SIG-M5 treated with dmso at 0.1 percent for 504 hours (cell line): Measurements from ENCODE around the gene GNG7.
"Not testable (repeated sequence)": the region's sequence is repeated elsewhere in the genome, so short reads cannot be mapped to it uniquely, and the experiment has no call there.

Experiments
- DNase-seq: peaks from one replicate; lab custom pipeline; 2025; ENCODE audit not compliant: unreplicated experiment; lab: John Stamatoyannopoulos, UW

Gene GNG7

DNA sequence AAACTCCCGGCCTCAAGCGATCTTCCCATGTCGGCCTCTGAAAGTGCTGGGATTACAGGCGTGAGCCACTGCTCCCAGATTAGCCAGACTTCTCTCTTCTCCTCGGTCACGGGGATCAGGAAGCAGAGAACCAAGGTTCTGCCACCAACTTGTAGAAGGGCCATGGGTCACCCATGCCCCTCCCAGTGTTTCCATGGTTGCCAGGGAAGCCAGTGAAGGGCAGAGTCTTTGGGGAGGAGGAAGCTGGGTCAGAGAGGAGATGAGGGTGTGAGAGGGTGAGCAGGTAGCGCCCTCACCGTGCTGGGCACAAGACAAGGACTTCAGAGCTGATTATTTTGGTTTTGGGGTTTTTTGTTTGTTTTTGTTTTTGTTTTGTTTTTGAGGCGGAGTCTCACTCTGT lies 77.1 kb downstream of the GNG7 start:
- no peak for DNase-seq

DNA sequence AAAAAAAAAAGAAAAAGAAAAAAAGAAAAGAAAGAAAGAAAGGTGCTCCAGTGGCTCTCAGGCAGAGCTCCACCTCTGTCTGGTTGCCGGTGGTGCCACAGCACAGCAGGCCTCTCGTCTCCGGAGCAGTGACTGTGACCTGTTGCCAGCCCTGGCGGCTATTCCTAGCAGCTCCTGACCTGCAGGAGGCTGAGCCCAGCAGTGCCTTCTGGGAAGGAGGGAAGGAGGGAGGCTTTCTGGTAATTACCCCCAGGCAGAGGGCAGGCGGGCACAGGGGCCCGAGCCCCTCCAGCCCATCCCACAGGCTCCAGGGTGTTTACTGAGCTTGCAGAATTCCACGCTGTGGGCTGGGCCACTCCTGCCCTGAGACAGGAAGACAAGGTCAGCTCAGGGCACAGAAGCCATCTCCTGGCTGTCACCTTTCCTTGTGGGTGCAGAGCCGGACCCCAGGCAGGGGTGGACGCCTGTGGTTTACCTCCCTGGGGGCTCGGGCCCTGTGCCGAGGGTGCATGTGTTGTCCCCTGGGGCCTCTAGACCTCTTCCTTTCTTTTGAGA lies 77.9 kb downstream of the GNG7 start:
- DNase-seq, result no peak

- no peak for DNase-seq
These were observed 78.7 kb downstream of the GNG7 start for GRCh38 chr19:2623798-2624197.

GRCh38 chr19:2622371-2622961 lies 80.0 kb downstream of the GNG7 start:
- DNase-seq, result not testable (repeated sequence)

DNA sequence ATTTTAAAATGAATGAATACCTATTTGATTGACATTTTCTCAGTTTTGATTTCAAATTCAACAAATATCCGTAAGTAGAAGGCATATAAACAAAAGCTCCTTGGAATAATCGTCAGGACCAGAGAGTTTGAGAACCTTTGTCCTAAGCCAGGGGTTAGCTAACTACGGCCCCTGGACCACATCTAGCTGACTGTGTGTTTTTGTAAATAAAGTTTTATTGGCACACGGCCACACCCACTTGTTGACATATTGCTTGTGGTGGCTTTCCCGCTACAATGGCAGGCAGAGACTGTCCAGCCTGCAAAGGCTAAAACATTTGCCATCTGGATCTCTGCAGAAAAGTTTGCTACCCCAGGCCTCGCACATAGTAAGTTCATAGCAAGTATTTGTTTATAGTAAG lies 83.4 kb downstream of the GNG7 start:
- no peak for DNase-seq

- peak; percentile 81 for DNase-seq
These were observed 83.9 kb downstream of the GNG7 start for GRCh38 chr19:2618611-2619010.

DNA sequence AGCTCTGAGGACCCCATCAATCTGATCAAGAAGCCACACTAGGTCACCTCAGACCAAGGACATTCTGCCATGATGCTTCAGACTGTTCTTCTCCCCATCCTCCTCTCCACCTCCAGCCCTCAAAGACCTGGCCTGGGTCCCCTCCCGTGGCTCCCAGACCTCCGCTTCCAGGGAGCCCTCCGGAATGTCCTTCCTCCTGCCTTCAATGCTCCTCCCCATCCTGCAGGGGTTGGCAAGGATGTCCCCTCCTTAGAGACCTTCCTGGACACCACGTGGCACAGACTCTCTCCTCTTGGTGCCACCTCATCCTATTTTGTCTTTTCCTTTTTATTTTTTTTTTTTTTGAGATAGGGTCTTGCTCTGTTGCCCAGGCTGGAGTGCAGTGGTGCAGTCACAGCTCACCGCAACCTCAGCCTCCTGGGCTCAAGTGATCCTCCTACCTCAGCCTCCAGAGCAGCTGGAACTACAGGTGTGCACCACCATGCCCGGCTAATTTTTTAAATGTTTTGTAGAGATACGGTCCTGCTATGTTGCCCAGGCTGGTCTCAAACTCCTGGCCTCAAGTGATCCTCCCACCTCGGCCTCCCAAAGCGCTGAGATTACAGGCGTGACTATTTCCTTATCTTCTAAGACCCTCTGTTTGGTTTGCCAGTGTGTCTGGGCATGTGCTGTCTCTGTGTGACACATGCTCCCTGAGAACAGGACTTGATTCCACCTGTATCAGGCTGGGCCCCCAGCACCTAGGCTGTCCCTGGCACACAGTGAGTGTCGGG lies 84.9 kb downstream of the GNG7 start:
- no peak for DNase-seq

GRCh38 chr19:2616741-2617392 lies 85.6 kb downstream of the GNG7 start:
- DNase-seq, result peak; percentile 65

- no peak for DNase-seq
These were observed 86.7 kb downstream of the GNG7 start for GRCh38 chr19:2615782-2616181.

- DNase-seq, result no peak
These were observed 88.8 kb downstream of the GNG7 start for GRCh38 chr19:2613507-2614295.

DNA sequence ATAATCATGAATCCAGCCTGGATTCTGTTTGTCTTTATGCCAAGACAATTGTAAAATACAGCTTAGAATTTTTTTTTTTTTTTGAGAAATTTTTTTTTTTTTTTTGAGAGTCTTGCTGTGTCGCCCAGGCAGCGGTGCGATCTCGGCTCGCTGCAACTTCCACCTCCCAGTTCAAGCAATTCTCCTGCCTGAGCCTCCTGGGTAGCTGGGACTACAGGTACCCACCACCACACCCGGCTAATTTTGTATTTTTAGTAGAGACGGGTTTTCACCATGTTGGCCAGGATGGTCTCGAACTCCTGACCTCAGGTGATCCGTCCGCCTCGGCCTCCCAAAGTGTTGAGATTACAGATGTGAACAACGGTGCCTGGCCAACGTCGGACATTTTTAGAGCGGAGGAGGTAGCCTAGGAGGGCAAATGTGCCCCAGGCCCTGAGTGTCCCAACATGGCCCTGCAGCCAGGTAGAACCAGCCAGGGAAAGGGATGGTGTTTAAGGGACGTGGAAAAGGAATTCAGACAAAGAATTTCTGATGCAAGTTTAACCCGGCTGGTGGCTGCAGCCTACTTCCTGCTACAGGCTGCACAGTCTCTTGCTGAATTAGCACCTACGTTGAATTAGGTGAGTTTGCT lies 89.8 kb downstream of the GNG7 start:
- DNase-seq, result no peak

- DNase-seq, result no peak
These were observed 90.7 kb downstream of the GNG7 start for GRCh38 chr19:2611483-2612464.

DNA sequence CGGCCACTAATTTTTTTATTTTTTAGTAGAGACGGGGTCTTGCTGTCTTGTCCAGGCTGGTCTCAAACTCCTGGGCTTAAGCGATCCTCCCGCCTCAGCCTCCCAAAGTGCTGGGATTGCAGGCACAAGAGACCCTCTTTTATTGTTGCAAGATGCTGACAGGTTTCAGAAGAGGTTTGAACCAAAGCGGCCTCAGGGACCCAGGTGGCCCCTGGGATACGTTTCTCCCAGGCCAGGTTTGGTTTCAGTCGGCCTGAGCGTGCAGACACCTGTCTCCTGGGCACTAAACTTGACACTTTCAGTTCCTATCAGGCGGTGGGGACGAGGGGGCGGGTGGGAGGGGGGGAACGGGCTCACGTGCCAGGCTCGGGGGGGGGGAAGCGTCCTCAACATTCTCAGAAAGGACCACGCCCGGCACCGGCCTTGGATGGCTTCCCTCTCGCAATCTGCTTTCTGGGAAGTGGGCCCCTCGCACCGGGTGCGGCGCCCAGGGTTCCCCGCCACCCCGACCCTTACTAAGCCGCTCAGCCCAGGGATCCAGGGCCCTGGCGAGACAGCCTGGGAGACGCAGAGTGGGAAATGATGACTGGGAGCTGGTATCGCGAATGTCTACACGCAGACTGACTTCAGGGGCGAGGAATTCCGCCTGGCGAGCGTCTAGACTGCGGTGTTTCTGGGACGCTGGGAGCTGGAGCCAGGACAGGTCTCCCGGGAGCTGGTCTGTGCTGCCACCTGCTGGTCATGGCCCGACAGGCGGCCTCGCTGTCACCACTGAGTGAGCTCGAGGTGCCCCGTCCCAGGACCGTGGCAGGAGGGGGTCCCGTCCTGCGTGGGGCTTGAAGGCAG lies 91.6 kb downstream of the GNG7 start:
- DNase-seq, result peak; percentile 38

DNA sequence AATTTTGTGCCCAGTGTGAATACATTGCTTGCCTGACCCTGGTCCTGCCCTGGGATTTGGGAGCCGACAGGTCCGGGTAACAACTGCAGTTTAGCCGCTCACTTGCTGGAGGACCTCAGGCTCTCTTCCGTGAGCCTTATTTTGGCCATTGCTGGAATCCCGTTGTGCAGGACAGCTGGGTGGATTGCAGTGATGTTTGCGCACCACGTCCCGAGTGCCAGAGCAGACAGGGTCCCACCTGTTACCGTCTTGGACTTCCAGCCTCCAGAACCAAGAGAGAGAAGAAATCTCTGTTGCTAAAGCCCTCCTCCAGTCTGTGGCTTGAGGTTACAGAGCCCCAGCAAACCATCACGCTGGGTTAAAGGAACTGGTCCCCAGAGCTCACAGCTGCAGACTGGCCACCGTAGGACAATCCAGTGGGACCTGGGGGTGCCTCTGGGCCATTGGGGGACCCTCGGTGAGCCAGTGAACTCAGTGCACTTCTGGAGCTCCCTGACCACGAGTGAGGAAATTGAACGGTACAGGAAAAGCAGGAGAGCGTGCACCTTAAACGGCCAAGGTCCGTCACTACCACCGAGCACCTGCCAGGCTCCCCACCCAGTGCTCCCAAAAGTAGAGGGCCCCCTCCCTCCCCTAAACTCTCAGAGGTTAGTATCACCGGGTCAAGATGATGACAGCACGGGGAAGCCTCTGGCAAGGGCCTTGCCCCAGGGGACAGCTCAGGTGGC lies 92.9 kb downstream of the GNG7 start:
- no peak for DNase-seq

DNA sequence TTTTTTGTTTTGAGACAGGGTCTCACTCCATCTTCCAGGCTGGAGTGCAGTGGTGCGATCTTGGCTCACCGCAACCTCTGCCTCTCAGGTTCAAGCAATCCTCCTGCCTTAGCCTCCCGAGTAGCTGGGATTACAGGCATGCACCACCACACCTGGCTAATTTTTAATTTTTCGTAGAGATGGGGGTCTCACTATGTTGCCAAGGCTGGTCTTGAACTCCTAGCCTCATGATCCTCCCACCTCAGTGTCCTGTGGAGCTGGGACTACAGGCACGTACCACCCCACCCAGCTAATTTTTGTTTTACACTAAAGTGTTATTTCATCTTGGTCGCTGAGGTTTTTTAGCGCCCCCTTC lies 93.5 kb downstream of the GNG7 start:
- DNase-seq, result not testable (repeated sequence)

GRCh38 chr19:2608602-2608922 lies 93.9 kb downstream of the GNG7 start:
- DNase-seq, result no peak

- no peak for DNase-seq
These were observed 94.5 kb downstream of the GNG7 start for GRCh38 chr19:2607712-2608601.
